Upper lobe of left lung (tissue), 6 donors: ENCODE results near the gene CIAO2B. TPM values are rescaled to one million over a fixed set of nuclear protein-coding genes. Genes with fewer than 3 reads are reported as not detected.
A peak's percentile ranks its signal among the peaks of the same experiment; 100 is the strongest.

ENCODE experiments used
- ATAC-seq, 2 donors: fragments of 200-7000 bp; cut with Tn5 transposase; one replicate each; pipeline ENCODE4 v1.9.1; 2022; ENCODE audit warnings: mild to moderate bottlenecking in 2 of 2, moderate library complexity in 2 of 2; ENCODE audit not compliant: low FRiP score in 2 of 2
- DNase-seq, 2 donors: peaks; one replicate each; pipeline ENCODE4 v3.0.0-alpha.2; 2019 to 2020
- H3K27ac ChIP-seq, 4 donors: fragments of 200-600 bp; sonication (generic); one replicate each; pipeline ENCODE4 v1.5.1; 2016 to 2019
- H3K27me3 ChIP-seq, 4 donors: fragments of 200-600 bp; sonication (generic); one replicate each; pipeline ENCODE4 v1.5.1; 2017 to 2019
- H3K36me3 ChIP-seq, 4 donors: fragments of 200-600 bp; sonication (generic); one replicate each; pipeline ENCODE4 v1.5.1; 2016 to 2019
- H3K4me1 ChIP-seq, 4 donors: fragments of 200-600 bp; sonication (generic); one replicate each; pipeline ENCODE4 v1.5.1; 2018 to 2019
- H3K4me3 ChIP-seq, 4 donors: fragments of 200-600 bp; sonication (generic); one replicate each; pipeline ENCODE4 v1.5.1; 2017 to 2019; ENCODE audit warnings: mild to moderate bottlenecking in 2 of 4, moderate library complexity in 1 of 4
- H3K9me3 ChIP-seq, 4 donors: fragments of 200-600 bp; sonication (generic); one replicate each; pipeline ENCODE4 v1.5.1; 2018 to 2019
- EP300 ChIP-seq, 4 donors: sonication (generic); formaldehyde crosslinking; IDR thresholded peaks; one replicate each; pipeline ENCODE4 v1.5.1; 2017; ENCODE audit warnings: antibody characterized with exemption in 4 of 4, control low read depth in 2 of 4
- POLR2A ChIP-seq, 4 donors: fragments of 450-650 bp; IDR thresholded peaks; one replicate each; pipeline ENCODE4 v1.5.1; 2016 to 2017; ENCODE audit warnings: antibody characterized with exemption in 4 of 4, mild to moderate bottlenecking in 2 of 4
- POLR2AphosphoS5 ChIP-seq, 2 donors: sonication (generic); formaldehyde crosslinking; IDR thresholded peaks; one replicate each; pipeline ENCODE4 v1.5.1; 2017; ENCODE audit warnings: antibody characterized with exemption in 2 of 2
- WGBS, 2 donors: methylation state at CpG; one replicate each; pipeline ENCODE4 v1.1.5; 2017 to 2018; 5-methylcytosine and 5-hydroxymethylcytosine counted together
- total RNA-seq, 6 donors: library from RNA; depleted of rRNA in 4 of 6; stranded (reverse); fragments of >200 nt in 4 of 6; gene quantifications; one replicate each; pipeline versions ENCODE4 v1.1.0 to v1.2.1, GENCODE V29; 2016 to 2021
- TF ChIP-seq, protein P1 (sequence below), 6 experiments: fragments of 450-650 bp in 4 of 6; fragments of 200-600 bp in 2 of 6; sonication (generic) in 2 of 6; IDR thresholded peaks; one replicate each; pipeline ENCODE4 v1.5.1; 2016 to 2019; ENCODE audit warnings: antibody characterized with exemption in 6 of 6
- donor health status: DM: no; HTN: no; CAD: no; lungs with moderate emphysema.
- donor health status: DM: no; HTN: yes; CAD: no; lungs with severe emphysema.

Gene CIAO2B
- total RNA-seq, 6 donors from 2014 or later, result 59.6 to 131 (median 73.2) TPM

GRCh38 chr16:66906916-66907836, 27.0 kb downstream of the CIAO2B start:
- no peak for ATAC-seq
- DNase-seq, result no peak
- peak in 2 of 4 donors; percentile 86 to 91 for TF ChIP-seq EP300 (IDR thresholded peaks at IDR 0.05)
- TF ChIP-seq POLR2AphosphoS5 (IDR thresholded peaks at IDR 0.05), result peak in 1 of 2 donors; percentile 54
- no peak for TF ChIP-seq POLR2A (IDR thresholded peaks at IDR 0.05)
- TF ChIP-seq, protein P1, sequence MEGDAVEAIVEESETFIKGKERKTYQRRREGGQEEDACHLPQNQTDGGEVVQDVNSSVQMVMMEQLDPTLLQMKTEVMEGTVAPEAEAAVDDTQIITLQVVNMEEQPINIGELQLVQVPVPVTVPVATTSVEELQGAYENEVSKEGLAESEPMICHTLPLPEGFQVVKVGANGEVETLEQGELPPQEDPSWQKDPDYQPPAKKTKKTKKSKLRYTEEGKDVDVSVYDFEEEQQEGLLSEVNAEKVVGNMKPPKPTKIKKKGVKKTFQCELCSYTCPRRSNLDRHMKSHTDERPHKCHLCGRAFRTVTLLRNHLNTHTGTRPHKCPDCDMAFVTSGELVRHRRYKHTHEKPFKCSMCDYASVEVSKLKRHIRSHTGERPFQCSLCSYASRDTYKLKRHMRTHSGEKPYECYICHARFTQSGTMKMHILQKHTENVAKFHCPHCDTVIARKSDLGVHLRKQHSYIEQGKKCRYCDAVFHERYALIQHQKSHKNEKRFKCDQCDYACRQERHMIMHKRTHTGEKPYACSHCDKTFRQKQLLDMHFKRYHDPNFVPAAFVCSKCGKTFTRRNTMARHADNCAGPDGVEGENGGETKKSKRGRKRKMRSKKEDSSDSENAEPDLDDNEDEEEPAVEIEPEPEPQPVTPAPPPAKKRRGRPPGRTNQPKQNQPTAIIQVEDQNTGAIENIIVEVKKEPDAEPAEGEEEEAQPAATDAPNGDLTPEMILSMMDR (IDR thresholded peaks at IDR 0.05), result no peak
- H3K9me3 ChIP-seq, result no peaks in the 10 kb centered on the region
- H3K27me3 ChIP-seq, result no peaks in the 10 kb centered on the region
- no peaks in the 10 kb centered on the region for H3K36me3 ChIP-seq
- peak overlapping the region in 2 of 4 donors; percentile 16 to 60 for H3K27ac ChIP-seq
- H3K4me1 ChIP-seq, result peaks cover 9 to 15% (median 11%) of the 10 kb centered on the region in 4 donors
- WGBS, 2 donors, result 61 to 65% methylated on average over 6 to 7 of the region's 7 CpGs
- H3K4me3 ChIP-seq, result no peak overlapping the region

DNA sequence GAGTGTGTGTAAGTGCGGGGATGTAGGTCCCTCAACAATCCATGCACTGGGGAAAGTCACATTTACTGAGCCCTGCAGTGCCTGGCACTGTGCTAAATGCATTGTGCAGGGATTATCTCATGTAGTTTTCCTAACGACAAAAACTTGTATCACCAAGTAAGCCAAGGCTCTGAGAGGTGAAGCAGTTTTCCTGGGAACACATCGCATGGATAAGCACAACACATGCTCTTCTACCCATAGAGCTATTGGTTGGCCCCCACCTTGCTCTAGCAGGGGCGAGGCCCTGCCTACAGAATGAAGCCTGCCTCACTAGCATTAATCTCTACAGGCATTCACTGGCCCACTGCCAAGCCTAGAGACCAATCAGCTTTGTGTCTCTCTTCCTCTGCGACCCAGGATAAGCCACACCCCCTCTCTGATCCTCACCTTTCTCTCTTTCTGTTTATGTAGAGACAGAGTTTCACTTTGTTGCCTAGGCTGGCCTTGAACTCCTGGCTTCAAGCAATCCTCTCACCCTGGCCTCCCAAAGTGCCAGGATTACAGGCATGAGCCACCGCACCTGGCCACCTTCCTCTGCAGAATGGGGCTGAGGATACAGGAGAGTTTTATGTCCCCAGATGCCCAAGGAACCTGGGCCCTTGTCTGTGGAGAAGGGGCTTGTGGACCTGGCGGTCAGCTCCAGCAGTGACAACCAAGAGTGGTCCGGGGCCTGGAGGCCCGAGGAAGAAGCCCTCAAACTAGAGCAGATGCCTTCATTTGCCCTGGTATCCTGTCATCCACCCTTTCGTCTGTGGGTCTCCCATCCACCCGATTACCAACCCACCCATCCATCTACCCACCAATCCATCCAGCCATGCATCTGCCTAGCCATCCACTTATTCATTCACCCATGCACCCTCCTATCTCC, 28.3 kb downstream of the CIAO2B start:
- peak in 1 of 2 donors; percentile 46 for DNase-seq
- no peak for ATAC-seq
- H3K4me3 ChIP-seq, result no peak overlapping the region
- WGBS, 2 donors, result 76 to 78% methylated on average over 10 to 11 of the region's 11 CpGs
- H3K27me3 ChIP-seq, result no peaks in the 10 kb centered on the region
- TF ChIP-seq, protein P1 (IDR thresholded peaks at IDR 0.05), result no peak
- TF ChIP-seq EP300 (IDR thresholded peaks at IDR 0.05), result no peak
- no peak for TF ChIP-seq POLR2AphosphoS5 (IDR thresholded peaks at IDR 0.05)
- TF ChIP-seq POLR2A (IDR thresholded peaks at IDR 0.05), result no peak
- peaks cover 16 to 20% (median 19%) of the 10 kb centered on the region in 4 donors for H3K4me1 ChIP-seq
- H3K36me3 ChIP-seq, result no peaks in the 10 kb centered on the region
- peak overlapping the region in 3 of 4 donors; percentile 51 to 60 (median 57) for H3K27ac ChIP-seq
- no peaks in the 10 kb centered on the region for H3K9me3 ChIP-seq

DNA sequence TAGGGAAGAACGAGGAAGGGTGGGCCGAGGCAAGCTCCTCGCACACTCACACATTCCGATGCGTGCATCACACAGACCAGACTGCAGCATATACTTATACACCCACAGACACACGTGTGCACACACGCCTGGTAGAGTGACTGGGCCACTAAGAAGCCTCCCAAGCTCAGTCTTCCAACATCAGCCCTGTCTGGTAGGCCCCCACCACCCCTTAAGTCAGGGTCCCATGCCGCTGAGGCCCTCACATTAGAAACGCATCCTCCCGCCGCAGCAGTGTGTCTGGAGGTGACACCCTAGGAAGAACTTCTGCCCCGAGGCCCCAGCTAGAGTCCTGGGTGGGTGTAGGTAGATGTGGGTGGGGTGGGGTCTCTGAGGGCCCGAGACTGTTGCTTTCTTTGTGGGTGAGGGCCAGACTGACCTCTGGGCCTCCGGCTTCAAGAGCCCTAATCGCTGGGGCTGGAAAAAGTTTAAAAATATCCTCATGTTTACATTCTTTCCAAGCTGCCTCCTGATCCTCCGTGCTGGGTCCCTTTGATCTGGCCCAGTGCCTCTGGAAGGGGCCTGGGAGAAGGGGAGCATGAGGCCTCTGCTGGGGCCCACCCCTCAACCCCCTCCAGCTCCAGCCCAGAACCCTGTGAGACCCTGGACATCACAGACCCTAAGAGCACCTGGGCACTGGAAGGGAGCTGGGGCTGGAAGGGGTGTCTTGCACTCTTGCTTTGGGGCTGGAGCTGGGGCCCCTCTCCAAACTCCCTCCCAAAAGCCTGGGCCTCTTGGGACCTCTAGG, 29.2 kb downstream of the CIAO2B start:
- no peaks in the 10 kb centered on the region for H3K9me3 ChIP-seq
- WGBS, 2 donors, result 53 to 61% methylated on average over 7 to 16 of the region's 16 CpGs
- TF ChIP-seq POLR2AphosphoS5 (IDR thresholded peaks at IDR 0.05), result no peak
- TF ChIP-seq POLR2A (IDR thresholded peaks at IDR 0.05), result no peak
- TF ChIP-seq, protein P1 (IDR thresholded peaks at IDR 0.05), result no peak
- TF ChIP-seq EP300 (IDR thresholded peaks at IDR 0.05), result no peak
- DNase-seq (no peak), ATAC-seq (no peak)
- H3K27ac ChIP-seq, result peak overlapping the region in 3 of 4 donors; percentile 57 to 60 (median 59)
- H3K36me3 ChIP-seq, result no peaks in the 10 kb centered on the region
- H3K27me3 ChIP-seq, result no peaks in the 10 kb centered on the region
- no peak overlapping the region for H3K4me3 ChIP-seq
- H3K4me1 ChIP-seq, result peaks cover 25 to 29% (median 26%) of the 10 kb centered on the region in 4 donors

DNA sequence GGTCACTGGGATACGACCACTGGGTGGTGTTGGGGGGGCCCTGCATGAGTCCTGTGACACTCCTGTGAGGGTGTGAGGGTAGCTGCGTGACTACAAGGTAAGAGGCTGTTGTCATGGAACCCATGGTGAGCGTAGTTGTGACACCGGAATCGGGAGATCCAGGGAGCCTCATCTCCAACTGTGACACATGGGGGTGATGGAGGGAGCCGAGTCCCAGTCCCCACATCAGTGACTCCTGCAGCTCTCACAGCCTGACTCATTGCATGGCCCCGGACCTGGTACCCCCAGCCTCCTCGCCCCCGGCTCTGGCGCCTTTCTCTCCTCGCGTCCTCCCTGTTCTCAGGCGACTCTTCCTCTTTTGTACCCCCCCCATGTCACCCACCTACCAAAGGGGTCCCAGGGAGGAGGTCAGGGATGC, 29.8 kb downstream of the CIAO2B start:
- no peak for DNase-seq
- ATAC-seq, result no peak
- no peaks in the 10 kb centered on the region for H3K36me3 ChIP-seq
- WGBS, 2 donors, result 92 to 98% methylated on average over 12 to 13 of the region's 13 CpGs
- no peaks in the 10 kb centered on the region for H3K9me3 ChIP-seq
- no peaks in the 10 kb centered on the region for H3K27me3 ChIP-seq
- H3K27ac ChIP-seq, result peak overlapping the region; percentile 27 to 67 (median 60)
- TF ChIP-seq, protein P1 (IDR thresholded peaks at IDR 0.05), result no peak
- TF ChIP-seq POLR2A (IDR thresholded peaks at IDR 0.05) (no peak), POLR2AphosphoS5 (IDR thresholded peaks at IDR 0.05) (no peak), EP300 (IDR thresholded peaks at IDR 0.05) (no peak)
- H3K4me1 ChIP-seq, result peaks cover 31 to 35% (median 32%) of the 10 kb centered on the region in 4 donors
- H3K4me3 ChIP-seq, result no peak overlapping the region
